H1 (cell line): Measurements from ENCODE around the gene EPB42.

Source experiments
- ASH2L ChIP-seq: fragments of 200-600, 300-600 bp; sonication (generic); IDR thresholded peaks from one replicate; pipeline ENCODE4 v1.7.1; 2017; ENCODE audit warnings: low read length
- BRCA1 ChIP-seq: IDR thresholded peaks from 2 replicates; pipeline ENCODE4 v1.6.1; 2012; ENCODE audit warnings: low read depth, low read length, improper control_type of control experiment
- EZH2 ChIP-seq: fragments of 200-600 bp; sonication (generic); IDR thresholded peaks from 2 replicates; pipeline ENCODE4 v1.7.1; 2012; ENCODE audit warnings: low read depth, mild to moderate bottlenecking, moderate library complexity, low read length, inconsistent platforms; ENCODE audit not compliant: severe bottlenecking
- HDAC6 ChIP-seq: IDR thresholded peaks from one replicate; pipeline ENCODE4 v1.7.1; 2012; ENCODE audit warnings: low read depth, mild to moderate bottlenecking, inconsistent platforms, low read length, moderate library complexity
- POLR2A ChIP-seq, 2 experiments: IDR thresholded peaks; 1 replicate in 1 of 2; 2 replicates in 1 of 2; pipeline ENCODE4 v1.6.1; 2011; ENCODE audit warnings: low read depth in 2 of 2, low read length in 2 of 2, mild to moderate bottlenecking in 2 of 2; ENCODE audit errors: control extremely low read depth in 1 of 2
- POLR2AphosphoS5 ChIP-seq: IDR thresholded peaks from 2 replicates; pipeline ENCODE4 v1.6.1; 2011; ENCODE audit warnings: low read depth, low read length
- SIN3A ChIP-seq, 2 experiments: IDR thresholded peaks in 1 of 2; conservative IDR thresholded peaks in 1 of 2; 2 replicates each; pipeline ENCODE4 v1.6.1; 2011 to 2012; ENCODE audit warnings: low read length in 2 of 2, improper control_type of control experiment in 1 of 2, low read depth in 1 of 2, mild to moderate bottlenecking in 1 of 2
- SP2 ChIP-seq: IDR thresholded peaks from 2 replicates; pipeline ENCODE4 v1.6.1; 2012; ENCODE audit warnings: mild to moderate bottlenecking, low read length, inconsistent platforms
- SUZ12 ChIP-seq: fragments of 200-600 bp; sonication (generic); IDR thresholded peaks from 2 replicates; pipeline ENCODE4 v1.6.1; 2012; ENCODE audit warnings: mild to moderate bottlenecking, inconsistent platforms, low read length, moderate library complexity, mixed read lengths
- TAF1 ChIP-seq: IDR thresholded peaks from 2 replicates; pipeline ENCODE4 v1.6.1; 2011; ENCODE audit warnings: mild to moderate bottlenecking, low read depth, low read length
- ZNF274 ChIP-seq: IDR thresholded peaks from 2 replicates; pipeline ENCODE4 v1.7.0; 2012; ENCODE audit warnings: low read length, borderline replicate concordance; ENCODE audit errors: extremely low read depth
- TF ChIP-seq, protein P1 (sequence below), 3 experiments: IDR thresholded peaks; 1 replicate in 2 of 3; 2 replicates in 1 of 3; pipeline versions ENCODE4 v1.5.1 to v1.6.1; 2011; ENCODE audit warnings: low read length in 3 of 3, mild to moderate bottlenecking in 3 of 3, inconsistent platforms in 2 of 3, low read depth in 1 of 3, moderate library complexity in 1 of 3; ENCODE audit not compliant: insufficient read depth in 1 of 3; ENCODE audit errors: control extremely low read depth in 1 of 3
- TF ChIP-seq, protein P2 (sequence below): IDR thresholded peaks from 2 replicates; pipeline ENCODE4 v1.6.1; 2012; ENCODE audit warnings: inconsistent platforms
- TF ChIP-seq, protein P3 (sequence below): IDR thresholded peaks from 2 replicates; pipeline ENCODE4 v1.6.1; 2011; ENCODE audit warnings: low read depth, mild to moderate bottlenecking, low read length; ENCODE audit not compliant: insufficient read depth

DNA sequence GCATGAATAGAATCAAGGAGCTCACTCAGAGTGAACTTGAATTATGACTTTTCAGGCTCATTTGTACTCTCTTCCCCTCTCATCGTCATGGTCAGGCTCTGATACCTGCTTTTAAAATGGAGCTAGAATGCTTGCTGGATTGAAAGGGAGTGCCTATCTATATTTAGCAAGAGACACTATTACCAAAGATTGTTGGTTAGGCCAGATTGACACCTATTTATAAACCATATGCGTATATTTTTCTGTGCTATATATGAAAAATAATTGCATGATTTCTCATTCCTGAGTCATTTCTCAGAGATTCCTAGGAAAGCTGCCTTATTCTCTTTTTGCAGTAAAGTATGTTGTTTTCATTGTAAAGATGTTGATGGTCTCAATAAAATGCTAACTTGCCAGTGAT, 26.0 kb downstream of the EPB42 start:
- TF ChIP-seq, protein P1, sequence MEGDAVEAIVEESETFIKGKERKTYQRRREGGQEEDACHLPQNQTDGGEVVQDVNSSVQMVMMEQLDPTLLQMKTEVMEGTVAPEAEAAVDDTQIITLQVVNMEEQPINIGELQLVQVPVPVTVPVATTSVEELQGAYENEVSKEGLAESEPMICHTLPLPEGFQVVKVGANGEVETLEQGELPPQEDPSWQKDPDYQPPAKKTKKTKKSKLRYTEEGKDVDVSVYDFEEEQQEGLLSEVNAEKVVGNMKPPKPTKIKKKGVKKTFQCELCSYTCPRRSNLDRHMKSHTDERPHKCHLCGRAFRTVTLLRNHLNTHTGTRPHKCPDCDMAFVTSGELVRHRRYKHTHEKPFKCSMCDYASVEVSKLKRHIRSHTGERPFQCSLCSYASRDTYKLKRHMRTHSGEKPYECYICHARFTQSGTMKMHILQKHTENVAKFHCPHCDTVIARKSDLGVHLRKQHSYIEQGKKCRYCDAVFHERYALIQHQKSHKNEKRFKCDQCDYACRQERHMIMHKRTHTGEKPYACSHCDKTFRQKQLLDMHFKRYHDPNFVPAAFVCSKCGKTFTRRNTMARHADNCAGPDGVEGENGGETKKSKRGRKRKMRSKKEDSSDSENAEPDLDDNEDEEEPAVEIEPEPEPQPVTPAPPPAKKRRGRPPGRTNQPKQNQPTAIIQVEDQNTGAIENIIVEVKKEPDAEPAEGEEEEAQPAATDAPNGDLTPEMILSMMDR (IDR thresholded peaks at IDR 0.05; ENCODE audit: control extremely low read depth in 1 of 3, insufficient read depth in 1 of 3, low read depth in 1 of 3, low read length in 3 of 3) = no peak
- TF ChIP-seq SIN3A (conservative IDR thresholded peaks at IDR 0.05 in 1 of 2, IDR thresholded peaks at IDR 0.05 in 1 of 2; ENCODE audit: low read depth in 1 of 2, low read length in 2 of 2) (no peak), EZH2 (no peak), TAF1 (no peak), POLR2AphosphoS5 (no peak), POLR2A (IDR thresholded peaks at IDR 0.05; ENCODE audit: control extremely low read depth in 1 of 2, low read depth in 2 of 2, low read length in 2 of 2) (no peak), HDAC6 (no peak), ZNF274 (no peak), BRCA1 (no peak), SUZ12 (no peak), ASH2L (no peak), SP2 (no peak)
- TF ChIP-seq, protein P2, sequence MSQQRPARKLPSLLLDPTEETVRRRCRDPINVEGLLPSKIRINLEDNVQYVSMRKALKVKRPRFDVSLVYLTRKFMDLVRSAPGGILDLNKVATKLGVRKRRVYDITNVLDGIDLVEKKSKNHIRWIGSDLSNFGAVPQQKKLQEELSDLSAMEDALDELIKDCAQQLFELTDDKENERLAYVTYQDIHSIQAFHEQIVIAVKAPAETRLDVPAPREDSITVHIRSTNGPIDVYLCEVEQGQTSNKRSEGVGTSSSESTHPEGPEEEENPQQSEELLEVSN = no peak
- TF ChIP-seq, protein P3, sequence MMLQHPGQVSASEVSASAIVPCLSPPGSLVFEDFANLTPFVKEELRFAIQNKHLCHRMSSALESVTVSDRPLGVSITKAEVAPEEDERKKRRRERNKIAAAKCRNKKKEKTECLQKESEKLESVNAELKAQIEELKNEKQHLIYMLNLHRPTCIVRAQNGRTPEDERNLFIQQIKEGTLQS = no peak
